ENCODE measurements around the gene PREB. TPM values are rescaled to one million over a fixed set of nuclear protein-coding genes. Genes with fewer than 3 reads are reported as not detected.
"Not testable (repeated sequence)": the region's sequence is repeated elsewhere in the genome, so short reads cannot be mapped to it uniquely, and the experiment has no call there.

The PREB gene, protein sequence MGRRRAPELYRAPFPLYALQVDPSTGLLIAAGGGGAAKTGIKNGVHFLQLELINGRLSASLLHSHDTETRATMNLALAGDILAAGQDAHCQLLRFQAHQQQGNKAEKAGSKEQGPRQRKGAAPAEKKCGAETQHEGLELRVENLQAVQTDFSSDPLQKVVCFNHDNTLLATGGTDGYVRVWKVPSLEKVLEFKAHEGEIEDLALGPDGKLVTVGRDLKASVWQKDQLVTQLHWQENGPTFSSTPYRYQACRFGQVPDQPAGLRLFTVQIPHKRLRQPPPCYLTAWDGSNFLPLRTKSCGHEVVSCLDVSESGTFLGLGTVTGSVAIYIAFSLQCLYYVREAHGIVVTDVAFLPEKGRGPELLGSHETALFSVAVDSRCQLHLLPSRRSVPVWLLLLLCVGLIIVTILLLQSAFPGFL
- total RNA-seq: 10 to 100 TPM; 27.1 to 48.4 TPM
- 10 to 100 TPM; 62.7 to 62.9 TPM for polyA plus RNA-seq (ENCODE audit: insufficient read length in 2 of 2)
- long read RNA-seq, donor 1, transcript PREB-201 (9 exons, 2,166 nt): major isoform, 23 of 25 reads
- long read RNA-seq, donor 1, partial matches to known transcripts: 0 of 25 reads
- long read RNA-seq, donor 1, other reads (novel, unspliced or antisense): 0 of 25 reads
- long read RNA-seq, donor 2, partial matches to known transcripts: 0 of 1 reads
- long read RNA-seq, donor 2, other reads (novel, unspliced or antisense): 0 of 1 reads
- long read RNA-seq, donor 3, partial matches to known transcripts: 0 of 2 reads
- long read RNA-seq, donor 3, other reads (novel, unspliced or antisense): 0 of 2 reads
- long read RNA-seq, donor 4, transcript PREB-201 (9 exons, 2,166 nt): major isoform, 11 of 12 reads
- long read RNA-seq, donor 4, partial matches to known transcripts: 0 of 12 reads
- long read RNA-seq, donor 4, other reads (novel, unspliced or antisense): 0 of 12 reads

DNA sequence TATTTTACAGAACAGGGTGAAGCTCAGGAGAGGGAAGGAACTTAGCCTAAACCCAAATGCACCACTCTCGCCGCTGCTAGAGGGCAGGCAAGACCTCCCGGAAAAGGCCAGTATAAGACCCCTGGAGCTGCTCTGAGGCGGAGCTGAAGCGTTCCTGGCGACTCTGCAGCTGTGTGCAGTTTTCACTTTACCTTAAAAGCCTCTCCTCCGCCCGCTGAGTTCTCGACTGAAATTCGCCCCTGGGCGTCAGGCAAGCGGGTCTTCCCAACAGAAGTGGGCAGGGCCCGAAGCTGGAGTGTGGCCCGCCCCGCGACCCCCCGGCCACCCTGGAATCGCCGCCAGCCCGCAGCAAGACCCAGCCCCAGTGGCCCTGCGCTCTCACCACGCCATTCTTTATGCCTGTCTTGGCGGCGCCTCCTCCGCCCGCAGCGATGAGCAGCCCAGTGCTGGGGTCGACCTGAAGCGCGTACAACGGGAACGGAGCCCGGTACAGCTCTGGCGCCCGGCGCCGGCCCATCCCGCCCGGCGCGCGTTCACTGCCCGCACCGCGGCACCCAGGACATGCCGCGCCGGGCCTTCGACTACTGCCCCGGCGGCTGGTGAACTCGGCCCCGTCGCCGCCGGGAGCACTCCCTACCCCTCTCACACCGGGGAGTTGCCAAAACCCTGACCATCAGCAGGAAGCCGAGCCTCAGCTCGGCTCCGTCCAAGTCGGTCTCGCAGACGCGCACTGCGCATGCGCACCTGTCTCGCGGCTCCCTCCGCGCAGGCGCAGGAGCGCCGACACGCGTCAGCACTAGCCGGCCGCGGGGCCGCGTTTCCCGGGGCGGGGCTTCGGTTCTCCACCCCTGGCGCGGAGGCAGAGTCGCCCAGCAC, at the start of gene PREB:
PREB (minus strand) TSS at position 732 of the 876 bp plus-strand sequence; CDS start at position 517, 215 bp downstream.
- no peaks in the 10 kb centered on the region for H3K9me3 ChIP-seq (ENCODE audit: control insufficient read depth, insufficient read depth, low read length)
- under 1% methylated on average over 86 of the region's 86 CpGs for WGBS (ENCODE audit: insufficient coverage)
- H3K4me3 ChIP-seq (ENCODE audit: low read depth, low read length): peak within 1 kb of the TSS; percentile 85
- peaks cover 28% of the 10 kb centered on the region for H3K4me1 ChIP-seq (ENCODE audit: control insufficient read depth, insufficient read depth, low read length)
- peak within 1 kb of the TSS; percentile 83 for H3K27ac ChIP-seq (ENCODE audit: low read depth, low read length)
- peak; percentile 93 to 99 (median 96) for DNase-seq (ENCODE audit: low read depth in 4 of 6, low spot score in 6 of 6)
- H3K36me3 ChIP-seq (ENCODE audit: control insufficient read depth, insufficient read depth, low read length): peaks cover 38% of the 10 kb centered on the region
- no peaks in the 10 kb centered on the region for H3K27me3 ChIP-seq (ENCODE audit: control insufficient read depth, insufficient read depth, low read length)

DNA sequence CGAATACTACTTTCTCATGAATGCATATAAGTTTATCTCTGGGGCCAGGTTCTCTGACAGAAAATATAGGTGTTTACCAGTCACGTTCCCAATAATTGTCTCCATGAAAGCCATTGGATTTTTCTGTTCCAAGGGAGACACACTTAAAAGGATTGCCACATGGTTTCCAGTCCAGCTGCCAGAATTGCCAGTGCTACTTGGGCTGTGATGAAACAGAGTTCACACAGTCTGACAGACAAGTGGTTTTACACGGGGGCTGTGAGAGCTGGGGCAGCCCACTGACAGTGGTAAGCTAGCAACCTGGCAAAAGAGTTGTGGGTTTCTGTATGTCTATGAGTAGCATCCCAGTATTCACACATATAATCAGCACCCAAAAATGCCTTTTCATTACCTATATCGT, 49.7 kb upstream of the PREB start:
- WGBS (ENCODE audit: insufficient coverage): 78% methylated on average over 3 of the region's 4 CpGs
- H3K4me1 ChIP-seq (ENCODE audit: control insufficient read depth, insufficient read depth, low read length): no peaks in the 10 kb centered on the region
- no peaks in the 10 kb centered on the region for H3K36me3 ChIP-seq (ENCODE audit: control insufficient read depth, insufficient read depth, low read length)
- no peak for DNase-seq (ENCODE audit: low read depth in 4 of 6, low spot score in 6 of 6)
- no peak overlapping the region for H3K4me3 ChIP-seq (ENCODE audit: low read depth, low read length)
- no peak overlapping the region for H3K27ac ChIP-seq (ENCODE audit: low read depth, low read length)
- H3K9me3 ChIP-seq (ENCODE audit: control insufficient read depth, insufficient read depth, low read length): no peaks in the 10 kb centered on the region
- H3K27me3 ChIP-seq (ENCODE audit: control insufficient read depth, insufficient read depth, low read length): no peaks in the 10 kb centered on the region

DNA sequence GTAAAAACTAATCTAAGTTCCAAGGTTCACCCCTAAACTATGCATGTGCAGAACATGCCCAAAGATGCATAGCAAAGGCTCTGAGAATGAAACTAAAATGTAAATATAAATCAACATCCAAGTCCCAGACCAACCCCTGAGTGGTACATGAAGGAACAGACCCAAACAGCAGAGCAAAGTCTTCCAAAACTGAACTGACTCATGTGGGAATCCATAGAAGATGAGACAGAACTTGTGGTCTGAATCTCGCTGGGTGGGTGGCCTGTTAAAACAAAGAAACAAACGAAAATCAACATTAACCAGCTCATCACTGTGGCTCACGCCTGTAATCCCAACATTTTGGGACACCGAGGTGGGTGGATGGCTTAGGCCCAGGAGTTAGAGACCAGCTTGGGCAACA, 47.9 kb upstream of the PREB start:
- Histone ChIP-seq H3K27me3 (ENCODE audit: control insufficient read depth, insufficient read depth, low read length) (no peaks in the 10 kb centered on the region), H3K9me3 (ENCODE audit: control insufficient read depth, insufficient read depth, low read length) (no peaks in the 10 kb centered on the region), H3K36me3 (ENCODE audit: control insufficient read depth, insufficient read depth, low read length) (no peaks in the 10 kb centered on the region), H3K4me1 (ENCODE audit: control insufficient read depth, insufficient read depth, low read length) (no peaks in the 10 kb centered on the region), H3K4me3 (ENCODE audit: low read depth, low read length) (no peak overlapping the region), H3K27ac (ENCODE audit: low read depth, low read length) (no peak overlapping the region)
- DNase-seq (ENCODE audit: low read depth in 4 of 6, low spot score in 6 of 6): no peak
- WGBS (ENCODE audit: insufficient coverage): 58% methylated on average over 3 of the region's 4 CpGs

DNA sequence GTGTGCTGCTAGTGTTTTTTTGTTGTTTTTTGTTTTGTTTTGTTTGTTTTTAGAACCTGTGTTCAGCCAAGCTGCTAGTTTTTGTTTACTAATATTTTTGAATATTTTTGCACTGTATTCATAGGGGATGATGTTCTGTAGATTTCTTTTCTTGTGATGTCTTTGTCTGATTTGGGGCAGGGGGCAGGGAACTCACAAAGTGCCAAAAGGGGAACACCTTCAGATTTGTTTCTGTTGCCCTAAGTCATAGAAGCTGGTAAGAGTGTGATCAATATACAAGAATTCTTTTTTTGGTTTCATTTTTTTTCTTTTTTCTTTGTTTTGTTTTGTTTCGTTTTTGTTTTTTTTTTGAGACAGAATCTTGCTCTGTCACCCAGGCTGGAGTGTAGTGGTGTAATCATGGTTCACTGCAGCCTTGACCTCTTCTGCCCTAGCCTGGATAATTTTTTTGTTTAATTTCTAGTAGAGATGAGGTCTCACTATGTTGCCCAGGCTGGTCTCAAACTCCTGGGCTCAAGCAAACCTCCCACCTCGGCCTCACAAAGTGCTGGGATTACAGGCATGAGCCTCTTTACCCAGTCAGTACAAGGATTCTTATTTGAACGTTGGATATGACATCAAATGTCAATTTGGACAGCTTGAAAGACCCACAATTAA, 45.0 kb upstream of the PREB start:
- 63% methylated on average over 1 of the region's 3 CpGs for WGBS (ENCODE audit: insufficient coverage)
- no peaks in the 10 kb centered on the region for H3K27me3 ChIP-seq (ENCODE audit: control insufficient read depth, insufficient read depth, low read length)
- H3K4me1 ChIP-seq (ENCODE audit: control insufficient read depth, insufficient read depth, low read length): peaks cover 4% of the 10 kb centered on the region
- H3K36me3 ChIP-seq (ENCODE audit: control insufficient read depth, insufficient read depth, low read length): no peaks in the 10 kb centered on the region
- H3K9me3 ChIP-seq (ENCODE audit: control insufficient read depth, insufficient read depth, low read length): no peaks in the 10 kb centered on the region
- no peak overlapping the region for H3K4me3 ChIP-seq (ENCODE audit: low read depth, low read length)
- no peak overlapping the region for H3K27ac ChIP-seq (ENCODE audit: low read depth, low read length)
- no peak for DNase-seq (ENCODE audit: low read depth in 4 of 6, low spot score in 6 of 6)

DNA sequence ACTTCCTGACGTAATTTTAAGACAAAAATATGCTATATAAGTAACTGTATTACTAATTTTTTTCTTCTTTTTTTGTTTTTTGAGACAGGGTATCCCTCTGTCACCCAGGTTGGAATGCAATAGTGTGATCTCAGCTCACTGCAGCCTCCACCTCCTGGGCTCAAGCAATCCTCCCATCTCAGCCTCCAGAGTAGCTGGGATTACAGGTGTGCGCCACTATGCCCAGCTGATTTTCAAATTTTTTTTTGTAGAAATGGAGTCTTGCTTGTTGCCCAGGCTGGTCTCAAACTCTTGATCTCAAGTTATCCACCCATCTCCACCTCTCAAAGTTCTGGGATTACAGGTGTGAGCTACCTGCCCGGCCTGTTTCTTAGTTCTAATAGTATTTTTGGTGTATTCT, 44.0 kb upstream of the PREB start:
- no peak overlapping the region for H3K4me3 ChIP-seq (ENCODE audit: low read depth, low read length)
- no CpG with 5 or more reads among the region's 3 CpGs for WGBS (ENCODE audit: insufficient coverage)
- no peaks in the 10 kb centered on the region for H3K27me3 ChIP-seq (ENCODE audit: control insufficient read depth, insufficient read depth, low read length)
- peaks cover 4% of the 10 kb centered on the region for H3K4me1 ChIP-seq (ENCODE audit: control insufficient read depth, insufficient read depth, low read length)
- H3K36me3 ChIP-seq (ENCODE audit: control insufficient read depth, insufficient read depth, low read length): no peaks in the 10 kb centered on the region
- DNase-seq (ENCODE audit: low read depth in 4 of 6, low spot score in 6 of 6): no peak
- H3K27ac ChIP-seq (ENCODE audit: low read depth, low read length): no peak overlapping the region
- H3K9me3 ChIP-seq (ENCODE audit: control insufficient read depth, insufficient read depth, low read length): no peaks in the 10 kb centered on the region

DNA sequence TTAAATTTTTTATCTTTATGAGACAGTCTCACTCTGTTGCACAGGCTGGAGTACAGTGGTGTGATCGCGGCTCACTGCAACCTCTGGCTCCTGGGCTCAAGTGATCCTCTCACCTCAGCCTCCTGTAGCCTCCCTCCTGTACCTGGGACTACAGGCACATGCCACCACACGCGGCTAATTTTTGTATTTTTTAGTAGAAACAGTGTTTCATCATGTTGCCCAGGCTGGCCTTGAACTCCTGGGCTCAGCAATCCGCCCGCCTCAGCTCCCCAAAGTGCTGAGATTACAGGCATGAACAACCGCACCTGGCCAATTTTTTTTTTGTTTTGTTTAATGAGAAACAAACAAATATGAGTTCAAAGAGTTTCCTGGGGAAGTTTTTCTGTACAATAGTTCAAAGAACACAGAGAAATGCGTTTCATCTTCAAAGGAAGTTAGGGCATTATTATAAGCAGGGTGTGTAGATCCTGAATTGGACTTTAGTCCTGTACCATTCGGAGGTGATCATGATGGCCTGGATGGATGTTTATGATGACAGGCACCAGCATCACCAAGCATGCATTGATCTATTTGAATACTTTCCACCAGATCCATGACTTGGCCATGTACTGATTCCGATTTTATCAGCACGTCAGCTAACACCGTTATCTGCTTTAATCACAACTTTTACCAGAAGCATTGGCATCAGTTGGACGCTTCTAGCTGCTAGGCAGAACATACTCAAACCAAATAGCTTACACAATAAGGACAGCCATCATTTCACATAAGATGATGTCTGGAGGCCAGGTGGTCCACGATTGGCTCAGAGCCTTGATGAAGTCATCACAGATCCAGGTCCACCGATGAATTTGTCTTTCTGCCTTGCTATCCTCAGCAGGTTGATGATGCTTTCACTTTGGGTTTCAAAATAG, 43.3 kb upstream of the PREB start:
- 93% methylated on average over 10 of the region's 15 CpGs for WGBS (ENCODE audit: insufficient coverage)
- Histone ChIP-seq H3K36me3 (ENCODE audit: control insufficient read depth, insufficient read depth, low read length) (no peaks in the 10 kb centered on the region), H3K27ac (ENCODE audit: low read depth, low read length) (no peak overlapping the region), H3K4me1 (ENCODE audit: control insufficient read depth, insufficient read depth, low read length) (peaks cover 4% of the 10 kb centered on the region), H3K9me3 (ENCODE audit: control insufficient read depth, insufficient read depth, low read length) (no peaks in the 10 kb centered on the region), H3K27me3 (ENCODE audit: control insufficient read depth, insufficient read depth, low read length) (no peaks in the 10 kb centered on the region), H3K4me3 (ENCODE audit: low read depth, low read length) (no peak overlapping the region)
- no peak for DNase-seq (ENCODE audit: low read depth in 4 of 6, low spot score in 6 of 6)

DNA sequence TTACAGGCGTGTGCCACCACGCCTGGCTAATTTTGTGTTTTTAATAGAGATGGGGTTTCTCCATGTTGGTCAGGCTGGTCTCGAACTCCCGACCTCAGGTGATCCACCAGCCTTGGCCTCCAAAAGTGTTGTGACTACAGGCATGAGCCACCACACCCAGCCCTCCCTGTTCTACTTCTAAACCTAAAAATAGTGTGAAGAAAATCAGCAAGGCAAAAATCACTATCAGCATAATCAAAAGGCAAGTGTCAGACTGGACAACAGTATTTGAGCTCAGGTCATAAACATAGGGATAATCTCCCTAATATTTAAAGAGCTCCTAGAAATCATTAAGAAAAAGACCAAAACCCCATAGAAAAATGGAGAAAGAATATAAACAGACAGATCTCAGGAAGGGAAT, 41.3 kb upstream of the PREB start:
- not testable (repeated sequence) for H3K27ac ChIP-seq (ENCODE audit: low read depth, low read length); H3K9me3 ChIP-seq (ENCODE audit: control insufficient read depth, insufficient read depth, low read length); DNase-seq (ENCODE audit: low read depth in 4 of 6, low spot score in 6 of 6)

DNA sequence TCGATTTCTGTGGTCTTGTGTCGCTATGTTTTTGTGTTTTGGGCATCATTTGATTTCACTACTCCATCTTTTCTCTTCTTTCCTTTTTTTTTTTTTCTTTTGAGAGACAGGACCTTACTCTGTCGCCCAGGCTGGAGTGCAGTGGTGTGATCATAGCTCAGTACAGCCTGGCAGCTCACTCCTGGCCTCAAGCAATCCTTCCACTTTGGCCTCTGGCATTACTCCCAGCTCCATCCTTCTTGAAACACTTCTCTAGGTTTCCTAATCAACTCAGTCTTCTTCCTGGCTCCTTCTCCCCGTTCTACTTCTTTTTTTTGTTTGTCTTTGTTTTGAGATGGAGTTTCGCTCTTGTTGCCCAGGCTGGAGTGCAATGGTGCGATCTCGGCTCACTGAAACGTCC, 40.9 kb upstream of the PREB start:
- no peak overlapping the region for H3K27ac ChIP-seq (ENCODE audit: low read depth, low read length)
- no peaks in the 10 kb centered on the region for H3K36me3 ChIP-seq (ENCODE audit: control insufficient read depth, insufficient read depth, low read length)
- H3K27me3 ChIP-seq (ENCODE audit: control insufficient read depth, insufficient read depth, low read length): no peaks in the 10 kb centered on the region
- peaks cover 4% of the 10 kb centered on the region for H3K4me1 ChIP-seq (ENCODE audit: control insufficient read depth, insufficient read depth, low read length)
- 85% methylated on average over 4 of the region's 8 CpGs for WGBS (ENCODE audit: insufficient coverage)
- no peak for DNase-seq (ENCODE audit: low read depth in 4 of 6, low spot score in 6 of 6)
- H3K4me3 ChIP-seq (ENCODE audit: low read depth, low read length): no peak overlapping the region
- no peaks in the 10 kb centered on the region for H3K9me3 ChIP-seq (ENCODE audit: control insufficient read depth, insufficient read depth, low read length)

More for the DNA sequence above, 41.3 kb upstream of the PREB start:
- H3K4me1 ChIP-seq (ENCODE audit: control insufficient read depth, insufficient read depth, low read length); H3K4me3 ChIP-seq (ENCODE audit: low read depth, low read length); H3K27me3 ChIP-seq (ENCODE audit: control insufficient read depth, insufficient read depth, low read length); H3K36me3 ChIP-seq (ENCODE audit: control insufficient read depth, insufficient read depth, low read length): not testable (repeated sequence)
- WGBS (ENCODE audit: insufficient coverage): no CpG with 5 or more reads among the region's 4 CpGs
